Brain microvascular endothelial cell (primary cell): ENCODE results near the gene LRRC10.

Experiments
- DNase-seq: peaks from one replicate; pipeline ENCODE4 v3.0.0-alpha.2; 2020
- H3K27ac ChIP-seq: fragments of 250-450 bp; sonication (Bioruptor Pico); 2 replicates; pipeline ENCODE4 v1.5.1; 2020; ENCODE audit warnings: mild to moderate bottlenecking, moderate library complexity
- H3K27me3 ChIP-seq: fragments of 250-450 bp; sonication (Bioruptor Pico); replicated peaks from 2 replicates; pipeline ENCODE4 v1.5.1; 2020; ENCODE audit warnings: mild to moderate bottlenecking
- H3K36me3 ChIP-seq: fragments of 250-450 bp; sonication (Bioruptor Pico); replicated peaks from 2 replicates; pipeline ENCODE4 v1.5.1; 2020; ENCODE audit warnings: mild to moderate bottlenecking
- H3K4me3 ChIP-seq: 2 replicates; pipeline ENCODE4 v1.5.1; 2011; ENCODE audit warnings: low read depth, mild to moderate bottlenecking, control low read depth, low read length, moderate library complexity
- in situ Hi-C: cut with HindIII; loops from 2 replicates; pipeline ENCODE4 v1.10.0; 2017; ENCODE audit warnings: low sequenced_read_pairs, low pct_ligation_motif_present
- TF ChIP-seq, protein P1 (sequence below): IDR thresholded peaks from 2 replicates; pipeline ENCODE4 v1.5.1; 2011; ENCODE audit warnings: low read depth, mild to moderate bottlenecking, moderate library complexity, low read length, control low read depth, inconsistent platforms; ENCODE audit errors: missing control alignments

Gene LRRC10

DNA sequence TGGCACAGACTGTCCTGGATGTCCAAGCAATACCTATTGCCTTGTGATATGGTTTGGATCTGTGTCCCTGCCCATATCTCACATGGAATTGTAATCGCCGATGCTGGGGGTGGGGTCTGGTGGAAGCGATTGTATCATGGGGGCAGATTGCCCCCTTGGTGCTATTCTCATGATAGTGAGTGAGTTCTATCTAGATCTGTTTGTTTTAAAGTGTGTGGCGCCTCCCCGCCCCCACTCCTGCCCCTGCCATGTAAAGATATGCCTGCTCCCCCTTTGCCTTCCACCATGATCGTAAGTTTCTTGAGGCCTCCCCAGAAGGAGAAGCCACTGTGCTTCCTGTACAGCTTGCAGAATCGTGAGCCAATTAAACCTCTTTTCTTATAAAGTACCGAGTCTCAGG lies 16.8 kb upstream of the LRRC10 start:
- no peaks in the 10 kb centered on the region for H3K36me3 ChIP-seq
- no peaks in the 10 kb centered on the region for H3K27me3 ChIP-seq
- no peak overlapping the region for H3K4me3 ChIP-seq
- no peak for DNase-seq
- H3K27ac ChIP-seq, result no peak overlapping the region
- TF ChIP-seq, protein P1, sequence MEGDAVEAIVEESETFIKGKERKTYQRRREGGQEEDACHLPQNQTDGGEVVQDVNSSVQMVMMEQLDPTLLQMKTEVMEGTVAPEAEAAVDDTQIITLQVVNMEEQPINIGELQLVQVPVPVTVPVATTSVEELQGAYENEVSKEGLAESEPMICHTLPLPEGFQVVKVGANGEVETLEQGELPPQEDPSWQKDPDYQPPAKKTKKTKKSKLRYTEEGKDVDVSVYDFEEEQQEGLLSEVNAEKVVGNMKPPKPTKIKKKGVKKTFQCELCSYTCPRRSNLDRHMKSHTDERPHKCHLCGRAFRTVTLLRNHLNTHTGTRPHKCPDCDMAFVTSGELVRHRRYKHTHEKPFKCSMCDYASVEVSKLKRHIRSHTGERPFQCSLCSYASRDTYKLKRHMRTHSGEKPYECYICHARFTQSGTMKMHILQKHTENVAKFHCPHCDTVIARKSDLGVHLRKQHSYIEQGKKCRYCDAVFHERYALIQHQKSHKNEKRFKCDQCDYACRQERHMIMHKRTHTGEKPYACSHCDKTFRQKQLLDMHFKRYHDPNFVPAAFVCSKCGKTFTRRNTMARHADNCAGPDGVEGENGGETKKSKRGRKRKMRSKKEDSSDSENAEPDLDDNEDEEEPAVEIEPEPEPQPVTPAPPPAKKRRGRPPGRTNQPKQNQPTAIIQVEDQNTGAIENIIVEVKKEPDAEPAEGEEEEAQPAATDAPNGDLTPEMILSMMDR, result no peak
- in situ Hi-C loops, result no loop called here

DNA sequence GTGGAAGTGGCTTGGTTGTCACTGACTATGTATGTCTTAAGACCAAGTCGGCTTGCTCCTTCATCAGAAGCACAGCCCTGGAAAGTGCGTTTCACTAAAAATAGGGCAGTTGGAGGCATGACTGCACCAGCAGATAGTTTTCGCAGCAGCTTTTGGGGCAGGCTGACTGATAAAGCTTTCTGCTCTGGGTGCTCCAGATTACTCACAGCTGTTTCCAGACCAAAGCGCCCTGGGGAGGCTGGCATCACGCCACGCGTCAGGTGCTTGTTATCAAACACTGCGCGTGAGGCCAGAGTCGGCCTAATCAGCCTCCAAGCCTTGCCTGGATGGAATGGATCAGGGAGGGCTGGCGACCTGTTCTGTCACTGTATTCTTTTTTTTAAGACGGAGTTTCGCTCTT lies 13.3 kb upstream of the LRRC10 start:
- TF ChIP-seq, protein P1, result no peak
- no peak overlapping the region for H3K27ac ChIP-seq
- no peaks in the 10 kb centered on the region for H3K36me3 ChIP-seq
- in situ Hi-C loops, result no loop called here
- H3K4me3 ChIP-seq, result no peak overlapping the region
- DNase-seq, result no peak
- H3K27me3 ChIP-seq, result no peaks in the 10 kb centered on the region

DNA sequence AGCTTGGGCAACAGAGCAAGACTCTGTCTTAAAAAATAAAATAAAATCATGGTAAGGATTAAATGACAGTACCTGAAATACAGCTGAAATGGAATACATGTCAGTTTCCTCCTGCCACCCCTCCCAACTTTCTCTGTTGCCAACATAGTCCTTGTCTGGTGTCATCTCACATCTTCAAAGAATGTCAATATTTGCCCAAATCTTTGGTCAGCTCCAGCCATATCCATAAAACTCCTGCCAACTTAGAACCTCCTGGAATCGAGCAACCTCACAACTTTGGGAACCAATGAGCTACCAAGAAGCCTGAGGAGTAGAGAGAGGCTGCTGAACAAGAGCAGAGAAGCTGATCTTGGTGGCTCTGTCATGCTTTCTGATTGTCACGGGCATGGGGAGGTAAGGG lies 10.8 kb upstream of the LRRC10 start:
- no peak overlapping the region for H3K4me3 ChIP-seq
- H3K36me3 ChIP-seq, result no peaks in the 10 kb centered on the region
- DNase-seq, result no peak
- in situ Hi-C loops, result no loop called here
- H3K27me3 ChIP-seq, result no peaks in the 10 kb centered on the region
- no peak overlapping the region for H3K27ac ChIP-seq
- TF ChIP-seq, protein P1, result no peak

DNA sequence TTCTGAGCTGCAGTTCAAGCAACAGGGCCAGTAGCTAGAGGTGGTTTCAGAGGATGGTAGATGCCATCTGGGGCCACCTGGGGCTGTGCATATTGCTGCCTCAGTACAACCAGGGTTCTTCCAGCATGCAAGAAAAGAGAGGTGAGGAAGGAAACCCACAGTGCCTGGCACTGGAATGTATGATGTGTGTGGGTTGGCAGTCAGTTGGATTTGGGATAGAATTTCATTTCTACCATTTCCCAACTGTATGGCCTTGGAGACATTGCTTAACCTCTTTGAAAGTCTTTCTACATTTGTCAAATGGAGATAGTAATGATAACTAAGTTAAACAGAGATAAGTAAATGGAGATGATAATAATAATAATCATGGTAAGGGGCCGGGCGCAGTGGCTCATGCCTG lies 10.2 kb upstream of the LRRC10 start:
- in situ Hi-C loops, result no loop called here
- DNase-seq, result no peak
- Histone ChIP-seq H3K36me3 (no peaks in the 10 kb centered on the region), H3K4me3 (no peak overlapping the region), H3K27ac (no peak overlapping the region), H3K27me3 (no peaks in the 10 kb centered on the region)
- TF ChIP-seq, protein P1, result no peak

DNA sequence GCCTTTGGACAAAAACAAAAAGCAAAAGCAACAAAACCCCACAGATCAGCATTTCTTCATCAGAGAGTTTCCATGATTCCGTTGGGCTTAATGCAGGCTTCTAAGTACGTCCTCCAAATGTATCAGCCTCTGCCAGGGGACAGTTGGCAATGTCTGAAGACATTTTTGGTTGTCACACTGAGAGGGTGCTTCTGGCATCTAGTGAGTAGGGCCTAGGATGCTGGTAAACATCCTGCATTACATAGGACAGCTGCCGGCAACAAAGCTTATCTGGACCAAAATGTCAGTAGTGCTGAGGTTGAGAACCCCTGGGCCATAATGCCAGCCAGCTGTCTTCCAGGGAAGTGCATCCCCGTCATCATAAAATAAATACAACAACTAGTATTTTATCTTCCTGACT lies 9.4 kb upstream of the LRRC10 start:
- Histone ChIP-seq H3K27ac (no peak overlapping the region), H3K4me3 (no peak overlapping the region), H3K27me3 (no peaks in the 10 kb centered on the region), H3K36me3 (no peaks in the 10 kb centered on the region)
- no peak for DNase-seq
- TF ChIP-seq, protein P1, result no peak
- in situ Hi-C loops, result no loop called here

- no peak overlapping the region for H3K4me3 ChIP-seq
- TF ChIP-seq, protein P1, result no peak
- no peak overlapping the region for H3K27ac ChIP-seq
- DNase-seq, result no peak
- H3K36me3 ChIP-seq, result no peaks in the 10 kb centered on the region
- in situ Hi-C loops, result no loop called here
- H3K27me3 ChIP-seq, result no peaks in the 10 kb centered on the region
These were observed 8.3 kb upstream of the LRRC10 start for GRCh38 chr12:69619050-69619449.
